ENCODE results near the gene PRSS12.
"Not testable (repeated sequence)": the region's sequence is repeated elsewhere in the genome, so short reads cannot be mapped to it uniquely, and the experiment has no call there.

The PRSS12 gene

DNA sequence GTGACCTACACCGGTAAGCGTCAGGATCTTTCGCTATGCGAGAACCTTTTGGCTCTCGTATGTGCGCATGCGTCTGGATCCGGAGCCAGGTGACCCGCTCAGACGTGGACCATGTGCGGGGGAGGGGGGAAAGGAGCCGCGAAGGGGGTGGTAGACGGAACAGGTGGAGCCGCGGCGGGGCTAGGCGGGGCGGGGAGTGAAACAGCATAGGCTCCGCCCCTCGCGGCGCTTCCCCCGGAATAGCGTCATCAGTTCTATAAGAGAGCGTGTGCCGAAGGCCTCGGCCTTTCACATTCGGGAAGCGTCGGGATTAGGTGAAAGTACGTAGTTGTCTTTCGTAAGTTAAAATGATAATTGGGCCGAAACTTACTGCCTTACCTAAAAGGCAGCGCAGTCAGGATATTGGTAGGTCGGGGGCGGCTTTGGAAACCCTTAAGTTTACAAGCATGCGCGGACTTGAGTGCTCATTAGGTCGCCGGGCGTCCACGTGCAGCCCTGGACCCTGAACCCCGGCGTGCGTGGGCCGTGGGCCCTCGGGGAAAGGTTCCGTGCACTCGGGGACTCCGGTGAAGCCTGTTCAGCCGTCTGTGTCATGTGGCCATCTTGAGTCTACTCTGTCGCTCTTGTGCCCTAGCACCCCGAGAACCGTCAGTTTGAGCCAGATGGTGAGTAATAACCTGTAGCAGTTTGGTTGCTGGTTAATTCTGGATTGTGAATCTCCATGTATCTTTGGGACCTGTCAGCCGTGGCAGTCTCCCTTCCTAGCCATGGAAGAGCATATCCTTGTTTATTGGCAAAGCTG lies 74.1 kb downstream of the PRSS12 start:
- peak; percentile 94 for DNase-seq (ENCODE audit: low spot score)

DNA sequence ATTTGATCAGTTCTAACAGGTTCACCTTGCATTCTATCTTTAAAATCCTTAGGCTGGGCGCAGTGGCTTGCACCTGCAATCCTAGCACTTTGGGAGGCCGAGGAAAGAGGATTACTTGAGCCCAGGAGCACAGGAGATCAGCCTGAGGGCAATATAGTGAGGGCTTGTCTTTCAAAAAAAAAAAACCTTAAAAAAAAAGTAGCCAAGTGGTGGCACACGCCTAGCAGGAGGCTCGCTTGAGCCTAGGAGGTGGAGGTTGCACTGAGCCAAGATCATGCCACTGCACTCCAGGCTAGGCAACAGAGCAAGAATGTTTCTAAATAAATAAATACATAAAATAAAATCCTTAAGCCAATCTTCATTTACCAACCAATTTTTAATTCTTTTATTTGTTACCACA lies 75.6 kb downstream of the PRSS12 start:
- DNase-seq (ENCODE audit: low spot score), result no peak

DNA sequence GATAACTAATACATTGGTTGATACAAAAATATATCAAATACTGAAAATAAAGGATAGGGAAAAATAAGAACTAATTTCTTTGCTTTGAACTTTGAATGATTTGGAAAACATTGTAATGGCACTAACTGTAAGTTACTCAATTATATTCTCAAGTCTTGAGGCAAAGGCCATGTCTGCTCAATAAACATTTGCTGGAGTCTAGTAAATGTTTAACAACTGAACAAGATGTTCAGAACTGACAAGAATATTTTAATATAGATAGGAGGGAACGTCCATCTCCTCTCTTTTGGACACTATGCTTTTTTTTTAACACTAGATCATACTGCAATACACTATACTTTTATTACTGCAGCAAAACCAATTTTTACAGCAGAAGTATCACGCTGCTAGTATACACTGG lies 76.2 kb downstream of the PRSS12 start:
- no peak for DNase-seq (ENCODE audit: low spot score)

DNA sequence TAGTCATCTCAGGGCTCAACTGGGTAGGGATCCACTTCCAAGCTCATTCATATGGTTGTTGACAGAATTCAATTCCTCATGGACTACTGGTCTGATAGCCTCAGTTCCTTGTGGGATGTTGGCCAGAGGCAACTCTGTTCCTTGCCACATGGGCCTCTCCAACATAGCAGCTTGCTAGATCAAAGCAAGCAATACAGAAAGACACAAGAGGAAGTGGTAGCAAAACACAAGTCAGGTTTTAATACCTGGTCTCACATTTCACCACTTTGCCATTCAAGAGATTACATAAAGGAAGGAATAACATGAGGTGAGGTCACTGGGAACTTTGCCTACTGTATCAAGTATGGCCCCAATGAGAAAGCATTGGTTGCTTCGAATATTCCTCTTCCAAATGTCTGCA lies 79.2 kb downstream of the PRSS12 start:
- DNase-seq (ENCODE audit: low spot score), result no peak

DNA sequence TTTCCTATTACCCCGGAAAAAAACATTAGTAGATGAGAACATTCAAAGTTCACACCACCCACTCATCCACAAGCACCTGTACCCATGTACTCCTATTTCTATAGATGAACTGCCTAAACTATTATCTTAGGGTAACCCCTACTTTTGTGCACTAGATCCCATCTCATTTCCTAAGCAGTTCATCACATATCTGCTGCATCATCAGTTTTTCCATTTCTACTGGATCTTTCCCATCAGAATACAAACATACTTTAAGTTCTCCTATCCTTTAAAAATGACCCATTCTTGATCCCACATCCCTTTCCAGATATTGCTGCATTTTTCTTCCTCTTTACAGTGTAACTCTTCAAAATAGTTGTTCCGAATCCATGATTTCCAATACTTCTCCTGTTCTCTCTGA lies 81.0 kb downstream of the PRSS12 start:
- DNase-seq (ENCODE audit: low spot score), result no peak

DNA sequence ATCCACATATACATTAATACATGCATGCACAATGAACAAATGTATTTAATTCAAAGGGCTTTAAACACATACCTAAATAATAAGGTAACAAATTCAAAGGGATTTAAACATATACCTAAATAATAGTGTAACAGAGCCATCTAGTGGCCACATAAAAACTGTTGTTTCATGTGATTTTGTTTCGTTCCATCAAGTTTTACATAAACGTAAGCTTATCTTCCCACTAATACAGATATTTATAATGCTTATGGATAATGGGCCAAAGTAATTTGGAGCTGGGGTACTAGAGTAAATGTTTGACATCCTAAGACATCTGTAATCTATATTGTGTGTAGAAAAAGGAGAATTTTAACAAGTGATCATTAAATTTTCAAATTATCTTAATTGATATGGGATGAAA lies 82.3 kb downstream of the PRSS12 start:
- no peak for DNase-seq (ENCODE audit: low spot score)

DNA sequence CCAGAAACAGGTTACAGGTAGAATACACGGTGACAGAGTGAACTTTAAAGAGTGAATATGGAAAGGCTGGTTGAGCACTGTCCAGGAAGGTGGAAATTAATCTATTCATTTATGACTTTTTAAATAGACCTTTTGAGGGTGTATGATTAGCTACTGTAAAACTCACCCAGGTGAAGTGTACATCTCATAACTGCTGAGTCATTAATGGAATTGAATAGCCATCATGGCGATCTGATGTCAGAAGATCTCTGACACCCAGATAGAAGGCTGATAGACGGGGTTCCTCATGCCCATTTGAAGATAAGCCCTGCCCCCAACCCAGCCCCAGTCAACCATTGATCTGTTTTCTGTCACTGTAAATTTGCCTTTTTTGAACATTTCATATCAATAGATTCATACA lies 84.0 kb downstream of the PRSS12 start:
- no peak for DNase-seq (ENCODE audit: low spot score)

DNA sequence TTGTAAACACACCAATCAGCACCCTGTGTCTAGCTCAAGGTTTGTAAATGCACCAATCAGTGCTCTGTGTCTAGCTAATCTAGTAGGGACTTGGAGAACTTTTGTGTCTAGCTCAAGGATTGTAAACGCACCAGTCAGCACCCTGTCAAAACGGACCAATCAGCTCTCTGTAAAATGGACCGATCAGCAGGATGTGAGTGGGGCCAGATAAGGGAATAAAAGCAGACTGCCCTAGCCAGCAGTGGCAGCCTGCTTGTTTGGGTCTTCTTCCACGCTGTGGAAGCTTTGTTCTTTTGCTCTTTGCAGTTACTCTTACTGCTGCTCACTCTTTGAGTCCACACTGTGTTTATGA lies 86.7 kb downstream of the PRSS12 start:
- not testable (repeated sequence) for DNase-seq (ENCODE audit: low spot score)

DNA sequence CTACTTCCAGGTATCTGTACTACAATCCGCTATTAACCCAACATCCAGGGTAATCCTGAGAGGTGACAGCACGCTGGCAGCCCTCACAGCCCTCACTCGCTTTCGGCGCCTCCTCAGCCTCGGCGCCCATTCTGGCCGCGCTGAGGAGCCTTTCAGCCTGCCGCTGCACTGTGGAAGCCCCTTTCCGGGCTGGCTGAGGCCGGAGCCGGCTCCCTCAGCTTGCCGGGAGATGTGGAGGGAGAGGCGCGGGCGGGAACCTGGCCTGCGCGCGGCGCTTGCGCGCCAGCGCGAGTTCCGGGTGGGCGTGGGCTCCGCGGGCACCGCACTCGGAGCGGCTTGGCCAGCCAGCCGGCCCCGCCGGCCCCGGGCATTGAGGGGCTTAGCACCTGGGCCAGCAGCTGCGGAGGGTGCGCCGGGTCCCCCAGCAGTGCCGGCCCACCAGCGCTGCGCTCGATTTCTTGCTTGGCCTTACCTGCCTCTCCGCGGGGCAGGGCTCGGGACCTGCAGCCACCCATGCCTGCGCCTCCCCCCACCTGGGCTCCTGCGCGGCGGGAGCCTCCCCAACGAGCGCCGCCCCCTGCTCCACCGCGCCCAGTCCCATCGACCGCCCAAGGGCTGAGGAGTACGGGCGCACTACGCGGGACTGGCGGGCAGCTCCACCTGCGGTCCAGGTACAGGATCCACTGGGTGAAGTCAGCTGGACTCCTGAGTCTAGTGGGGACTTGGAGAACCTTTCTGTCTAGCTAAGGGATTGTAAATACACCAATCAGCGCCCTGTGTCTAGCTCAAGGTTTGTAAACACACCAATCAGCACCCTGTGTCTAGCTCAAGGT lies 87.3 kb downstream of the PRSS12 start:
- DNase-seq (ENCODE audit: low spot score), result peak; percentile 67

DNA sequence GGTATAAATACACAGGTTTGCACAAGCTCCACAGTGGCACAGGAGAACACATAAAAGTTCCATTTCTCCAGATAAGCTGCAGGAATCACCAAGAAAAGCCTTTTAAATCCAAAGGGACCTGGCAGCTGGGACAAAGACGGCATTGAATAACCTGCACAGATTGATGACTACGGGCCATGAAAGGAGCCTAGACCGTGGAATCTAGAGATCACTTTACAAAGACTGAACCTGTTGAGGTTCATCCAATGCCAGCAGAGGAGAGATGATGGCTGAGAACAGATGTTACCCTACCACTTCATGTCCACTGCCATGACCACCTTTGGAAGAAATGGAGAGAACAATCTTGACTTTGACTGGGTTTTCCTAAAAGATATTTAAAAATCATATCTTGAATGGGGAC lies 88.7 kb downstream of the PRSS12 start:
- no peak for DNase-seq (ENCODE audit: low spot score)

DNA sequence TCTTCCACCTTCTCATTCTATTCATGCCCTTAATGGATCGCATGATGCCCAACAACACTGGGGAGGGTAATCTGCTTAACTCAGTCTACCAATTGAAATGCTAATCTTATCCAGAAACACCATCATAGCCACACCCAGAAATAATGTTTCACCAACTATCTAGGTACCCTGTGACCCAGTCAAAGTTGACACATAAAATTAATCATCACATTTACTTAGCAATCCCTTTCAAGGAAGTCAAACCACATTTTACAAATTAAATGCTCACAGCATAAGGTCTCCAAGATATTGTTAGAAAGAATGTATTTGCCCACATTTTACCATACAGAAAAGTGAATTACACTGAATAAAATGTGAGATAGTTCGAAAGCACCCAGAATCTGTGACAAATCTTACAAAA lies 92.5 kb downstream of the PRSS12 start:
- no peak for DNase-seq (ENCODE audit: low spot score)

DNA sequence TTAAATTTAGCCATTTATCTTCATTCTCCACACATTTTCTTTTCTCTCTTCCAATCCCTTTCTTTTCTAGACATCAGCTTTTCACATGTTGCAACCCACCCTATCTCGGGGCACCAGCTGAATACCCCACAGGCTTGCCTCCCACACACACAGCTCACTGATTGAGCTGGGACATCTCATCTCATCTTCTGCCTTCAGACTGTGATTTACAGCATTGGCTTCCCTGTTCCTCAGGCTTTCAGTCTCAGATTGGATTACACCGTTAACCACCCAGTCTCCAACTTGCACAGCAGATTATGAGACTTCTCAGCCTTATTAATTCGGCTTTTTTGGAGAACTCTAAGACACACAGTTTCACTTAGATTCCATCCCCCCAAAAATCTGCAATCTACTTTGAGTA lies 93.7 kb downstream of the PRSS12 start:
- DNase-seq (ENCODE audit: low spot score), result no peak

DNA sequence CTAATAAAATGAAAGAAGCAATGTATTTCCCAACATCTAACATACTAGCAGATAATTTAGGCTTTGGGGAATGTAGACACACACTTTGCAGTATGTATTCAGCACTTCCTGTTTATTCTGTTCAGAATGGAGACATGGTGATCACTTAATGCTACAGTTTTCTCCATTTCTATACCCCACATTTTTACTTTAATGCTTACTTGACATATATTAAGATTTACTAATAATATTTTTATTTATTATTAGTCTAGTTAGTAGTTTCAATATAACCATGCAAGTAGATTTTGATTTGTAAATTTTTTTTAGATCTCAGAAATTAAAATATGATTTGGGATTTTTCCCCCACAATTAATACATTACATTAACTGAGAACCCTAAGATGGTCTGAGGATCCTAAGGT lies 98.4 kb downstream of the PRSS12 start:
- no peak for DNase-seq (ENCODE audit: low spot score)

DNA sequence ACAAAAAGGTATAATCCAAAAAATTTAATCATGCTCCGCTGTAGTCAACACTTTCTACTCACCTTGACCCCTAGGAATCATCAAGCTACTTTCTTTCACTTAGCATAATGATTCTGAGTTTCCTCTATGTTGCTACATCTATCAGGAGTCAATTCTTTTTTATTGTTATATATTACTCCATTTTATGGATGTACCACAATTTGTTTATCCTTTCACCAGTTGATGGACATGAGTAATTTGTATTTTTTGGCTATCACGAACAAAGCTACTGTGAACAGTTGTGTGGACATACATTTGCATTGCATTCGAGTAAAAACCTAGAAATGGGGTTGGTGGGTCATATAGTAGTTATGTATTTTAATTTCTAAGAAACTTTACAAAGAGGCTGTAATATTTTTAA lies 102.9 kb downstream of the PRSS12 start:
- DNase-seq (ENCODE audit: low spot score), result no peak

DNA sequence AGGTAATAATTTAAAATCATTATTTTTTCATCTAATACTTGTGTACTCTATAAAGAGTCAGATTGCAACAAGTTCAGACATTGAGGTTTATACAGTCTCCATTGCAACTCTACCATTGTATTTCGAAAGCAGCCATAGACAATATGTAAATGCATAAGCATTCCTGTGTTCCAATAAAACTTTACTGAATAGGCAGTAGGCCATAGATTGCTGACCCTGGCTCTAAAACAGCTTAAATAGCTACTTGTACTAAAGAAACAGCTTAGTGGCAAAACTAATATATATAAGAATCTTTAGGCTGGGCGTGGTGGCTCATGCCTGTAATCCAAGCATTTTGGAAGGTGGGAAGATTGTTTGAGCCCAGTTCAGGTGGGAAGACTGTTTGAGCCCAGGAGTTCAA lies 115.3 kb downstream of the PRSS12 start:
- DNase-seq (ENCODE audit: low spot score), result no peak

DNA sequence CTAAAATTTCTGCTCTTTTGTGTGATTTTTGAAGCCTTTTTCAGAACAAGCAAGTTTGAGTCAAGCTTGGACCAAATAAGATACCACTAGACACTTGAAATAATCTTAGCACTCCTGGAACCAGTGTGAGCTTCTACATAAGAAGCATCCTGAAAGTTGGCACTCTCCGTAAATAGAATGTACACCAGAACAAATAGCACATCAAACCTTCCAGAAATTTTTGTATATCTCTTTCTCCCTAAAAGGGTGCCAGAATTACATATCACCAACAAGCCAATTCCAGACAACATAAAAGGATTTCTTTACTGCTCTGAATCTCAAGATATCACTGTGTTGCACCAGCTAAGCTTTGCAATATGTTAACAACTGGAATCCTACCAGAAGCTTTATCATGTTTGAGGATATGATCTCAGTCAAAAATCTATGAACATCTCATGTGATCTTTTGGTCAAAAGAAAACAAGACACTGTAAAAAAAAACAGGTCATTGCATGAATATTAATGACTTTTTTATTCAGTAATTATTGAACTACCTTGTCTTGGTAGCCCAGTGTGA lies 117.2 kb downstream of the PRSS12 start:
- DNase-seq (ENCODE audit: low spot score), result no peak
